Hepatocyte (in vitro differentiated cells): Measurements from ENCODE around the gene CCL18. TPM values are rescaled to one million over a fixed set of nuclear protein-coding genes. Genes with fewer than 3 reads are reported as not detected.
"Not testable (repeated sequence)": the region's sequence is repeated elsewhere in the genome, so short reads cannot be mapped to it uniquely, and the experiment has no call there.

ENCODE experiments used
- DNase-seq: peaks from one replicate; pipeline ENCODE4 v3.0.0-alpha.2; 2016; ENCODE audit warnings: low spot score
- H2AFZ ChIP-seq: fragments of 200-600 bp; sonication (generic); 2 replicates; pipeline ENCODE4 v1.6.0; 2016; ENCODE audit warnings: antibody characterized with exemption, mild to moderate bottlenecking
- H3K27ac ChIP-seq: fragments of 200-600 bp; sonication (generic); 2 replicates; pipeline ENCODE4 v1.5.1; 2016; ENCODE audit warnings: mild to moderate bottlenecking
- H3K27me3 ChIP-seq: fragments of 200-600 bp; sonication (generic); 2 replicates; pipeline ENCODE4 v1.6.1; 2016
- H3K36me3 ChIP-seq: fragments of 200-600 bp; sonication (generic); replicated peaks from 2 replicates; pipeline ENCODE4 v1.5.1; 2016; ENCODE audit warnings: low read depth; ENCODE audit not compliant: insufficient read depth
- H3K4me1 ChIP-seq: fragments of 200-600 bp; sonication (generic); 2 replicates; pipeline ENCODE4 v1.5.1; 2016; ENCODE audit warnings: mild to moderate bottlenecking, moderate library complexity; ENCODE audit not compliant: insufficient read depth
- H3K4me2 ChIP-seq: fragments of 200-600 bp; sonication (generic); 2 replicates; pipeline ENCODE4 v1.6.0; 2016
- H3K4me3 ChIP-seq: fragments of 200-600 bp; sonication (generic); 2 replicates; pipeline ENCODE4 v1.5.1; 2016; ENCODE audit warnings: mild to moderate bottlenecking
- H3K79me2 ChIP-seq: fragments of 200-600 bp; sonication (generic); 2 replicates; pipeline ENCODE4 v1.6.0; 2017; ENCODE audit warnings: mild to moderate bottlenecking
- H3K9me2 ChIP-seq: fragments of 200-600 bp; sonication (generic); replicated peaks from 2 replicates; pipeline ENCODE4 v1.6.0; 2017; ENCODE audit warnings: mild to moderate bottlenecking; ENCODE audit not compliant: insufficient read depth
- H3K9me3 ChIP-seq: fragments of 200-600 bp; sonication (generic); 2 replicates; pipeline ENCODE4 v1.5.1; 2016; ENCODE audit warnings: low read depth, mild to moderate bottlenecking
- H4K20me1 ChIP-seq: fragments of 200-600 bp; sonication (generic); 2 replicates; pipeline ENCODE4 v1.6.0; 2016; ENCODE audit warnings: mild to moderate bottlenecking; ENCODE audit not compliant: insufficient read depth, poor library complexity, severe bottlenecking
- EZH2 ChIP-seq: fragments of 200-600 bp; sonication (generic); IDR thresholded peaks from 2 replicates; pipeline ENCODE4 v1.6.1; 2016; ENCODE audit warnings: antibody characterized with exemption, mild to moderate bottlenecking, borderline replicate concordance
- EZH2phosphoT487 ChIP-seq: fragments of 200-600 bp; sonication (generic); IDR thresholded peaks from one replicate; pipeline ENCODE4 v1.6.1; 2018; ENCODE audit warnings: antibody characterized with exemption, mild to moderate bottlenecking, low read depth, moderate library complexity; ENCODE audit not compliant: unreplicated experiment, severe bottlenecking
- WGBS: methylation state at CpG from one replicate; pipeline ENCODE4 v1.1.6; 2016; ENCODE audit warnings: low lambda C conversion rate; ENCODE audit errors: missing lambda C conversion rate; 5-methylcytosine and 5-hydroxymethylcytosine counted together
- polyA plus RNA-seq: library from polyadenylated mRNA; unstranded; fragments of >200 nt; fragmentation: Nextera tagmentation; extraction: Ambion mirVana; gene quantifications from 2 replicates; pipeline ENCODE4 v1.2.1, GENCODE V29; 2016
- total RNA-seq: library from RNA; depleted of rRNA; stranded (reverse); fragments of >200 nt; gene quantifications from 2 replicates; pipeline ENCODE4 v1.2.3, GENCODE V29; 2014
- TF ChIP-seq, protein P1 (sequence below): fragments of 200-600 bp; sonication (generic); IDR thresholded peaks from 2 replicates; pipeline ENCODE4 v1.5.1; 2016; ENCODE audit warnings: antibody characterized with exemption, mild to moderate bottlenecking; ENCODE audit not compliant: poor library complexity

The CCL18 gene
- total and polyA plus RNA-seq, 2 experiments from 2014 or later, result 3.6 to 10.2 TPM

DNA sequence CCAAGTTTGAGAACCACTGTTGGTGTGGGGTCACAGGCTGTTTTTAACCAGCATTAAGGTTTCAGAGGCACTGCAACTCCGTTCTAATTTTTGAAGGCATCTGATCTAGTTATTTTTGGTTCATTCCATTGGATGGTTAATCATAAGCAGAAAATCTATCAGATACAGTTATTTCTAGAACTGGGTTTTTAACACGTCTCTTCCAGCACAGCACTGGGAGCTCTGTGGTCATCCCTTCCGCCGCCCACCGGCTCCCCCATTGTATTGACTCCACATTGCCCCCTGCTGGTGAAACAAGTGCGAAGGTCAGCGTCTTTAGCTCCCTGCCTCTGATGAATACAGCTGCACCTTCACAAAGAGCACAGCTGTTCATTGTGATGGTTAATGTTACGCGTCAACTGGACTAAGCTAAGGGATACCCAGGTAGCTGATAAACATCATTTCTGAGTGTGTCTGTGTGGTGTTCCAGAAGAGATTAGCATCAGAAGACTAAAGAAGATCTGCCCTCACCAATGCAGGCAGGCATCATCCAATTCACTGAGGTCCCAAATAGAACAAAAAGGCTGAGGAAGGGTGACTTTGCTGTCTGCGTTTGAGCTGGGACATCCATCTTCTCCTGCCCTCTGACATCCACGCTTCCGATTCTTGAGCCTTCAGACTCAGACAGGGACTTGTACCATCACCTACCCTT, 8.5 kb downstream of the CCL18 start:
- H3K36me3 ChIP-seq, result no peaks in the 10 kb centered on the region
- no peaks in the 10 kb centered on the region for H4K20me1 ChIP-seq
- TF ChIP-seq EZH2, result no peak
- TF ChIP-seq, protein P1, sequence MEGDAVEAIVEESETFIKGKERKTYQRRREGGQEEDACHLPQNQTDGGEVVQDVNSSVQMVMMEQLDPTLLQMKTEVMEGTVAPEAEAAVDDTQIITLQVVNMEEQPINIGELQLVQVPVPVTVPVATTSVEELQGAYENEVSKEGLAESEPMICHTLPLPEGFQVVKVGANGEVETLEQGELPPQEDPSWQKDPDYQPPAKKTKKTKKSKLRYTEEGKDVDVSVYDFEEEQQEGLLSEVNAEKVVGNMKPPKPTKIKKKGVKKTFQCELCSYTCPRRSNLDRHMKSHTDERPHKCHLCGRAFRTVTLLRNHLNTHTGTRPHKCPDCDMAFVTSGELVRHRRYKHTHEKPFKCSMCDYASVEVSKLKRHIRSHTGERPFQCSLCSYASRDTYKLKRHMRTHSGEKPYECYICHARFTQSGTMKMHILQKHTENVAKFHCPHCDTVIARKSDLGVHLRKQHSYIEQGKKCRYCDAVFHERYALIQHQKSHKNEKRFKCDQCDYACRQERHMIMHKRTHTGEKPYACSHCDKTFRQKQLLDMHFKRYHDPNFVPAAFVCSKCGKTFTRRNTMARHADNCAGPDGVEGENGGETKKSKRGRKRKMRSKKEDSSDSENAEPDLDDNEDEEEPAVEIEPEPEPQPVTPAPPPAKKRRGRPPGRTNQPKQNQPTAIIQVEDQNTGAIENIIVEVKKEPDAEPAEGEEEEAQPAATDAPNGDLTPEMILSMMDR, result peak; percentile 66
- no peak overlapping the region for H3K4me2 ChIP-seq
- H2AFZ ChIP-seq, result no peak overlapping the region
- no peak overlapping the region for H3K4me3 ChIP-seq
- H3K27ac ChIP-seq, result no peak overlapping the region
- H3K79me2 ChIP-seq, result no peaks in the 10 kb centered on the region
- no peaks in the 10 kb centered on the region for H3K4me1 ChIP-seq
- peak; percentile 80 for DNase-seq
- 39% methylated on average over 12 of the region's 12 CpGs for WGBS
- no peaks in the 10 kb centered on the region for H3K9me3 ChIP-seq
- H3K27me3 ChIP-seq, result no peaks in the 10 kb centered on the region
- no peaks in the 10 kb centered on the region for H3K9me2 ChIP-seq

DNA sequence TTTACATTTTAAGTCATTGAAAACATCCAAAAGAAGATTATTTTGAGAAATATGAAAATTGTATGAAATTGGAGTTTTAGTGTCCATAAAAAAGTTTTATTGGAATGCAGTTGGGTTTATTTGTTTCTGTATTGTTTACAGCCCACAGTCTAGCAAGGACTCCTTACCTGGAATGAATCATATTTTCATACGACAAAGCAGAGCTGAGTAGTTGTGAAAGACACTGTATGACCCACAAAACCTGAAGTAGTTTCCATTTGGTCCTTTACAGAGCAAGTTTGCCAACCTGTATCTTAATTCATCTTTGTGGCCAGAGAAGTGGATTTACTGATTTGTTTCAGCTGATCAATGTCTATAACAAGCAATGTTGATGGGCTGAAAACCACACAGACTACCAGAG, 10.3 kb downstream of the CCL18 start:
- Histone ChIP-seq H3K4me3 (no peak overlapping the region), H3K9me2 (no peaks in the 10 kb centered on the region), H2AFZ (no peak overlapping the region)

DNA sequence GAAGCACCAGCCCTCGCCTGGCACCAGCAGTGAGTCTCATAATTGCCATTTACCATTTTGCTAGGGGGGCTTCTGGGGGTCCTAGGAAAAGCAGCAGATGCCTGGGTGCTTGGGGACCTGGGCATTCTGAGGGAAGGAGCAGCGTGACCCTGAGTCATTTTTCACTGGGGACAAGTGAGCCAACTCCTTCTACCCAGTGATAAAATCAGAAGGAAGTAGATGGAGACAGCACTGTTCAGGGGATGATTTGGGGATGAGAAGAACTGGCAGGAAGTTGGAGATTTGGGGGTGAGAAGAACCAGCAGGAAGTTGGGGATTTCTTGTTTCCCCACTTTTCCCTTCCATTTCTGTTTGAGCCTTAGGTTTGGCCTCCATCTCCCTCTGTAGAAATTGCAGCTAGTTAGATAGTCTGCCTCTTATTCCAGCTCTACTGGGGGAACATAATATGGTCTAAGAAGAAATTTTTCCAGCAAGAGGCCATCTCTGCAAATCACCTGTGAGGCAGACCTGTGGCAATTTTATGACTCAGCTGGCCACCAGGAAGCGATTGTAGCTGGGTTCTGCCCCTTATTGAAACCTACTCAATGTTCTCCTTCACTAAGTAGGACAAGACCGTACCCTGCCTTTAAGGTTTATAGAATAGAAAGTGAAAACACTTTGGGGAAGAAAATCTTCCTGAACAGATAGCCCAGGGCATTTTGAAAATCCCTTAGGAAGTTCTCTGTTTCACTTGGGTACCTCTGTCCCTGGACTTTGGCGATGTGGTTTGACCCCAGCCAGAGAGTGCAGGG, 17.8 kb downstream of the CCL18 start:
- not testable (repeated sequence) for H3K9me2 ChIP-seq, H3K27ac ChIP-seq, DNase-seq, H2AFZ ChIP-seq, H3K79me2 ChIP-seq, H3K4me2 ChIP-seq, H3K9me3 ChIP-seq, H3K27me3 ChIP-seq, H3K4me1 ChIP-seq, H4K20me1 ChIP-seq, H3K36me3 ChIP-seq, H3K4me3 ChIP-seq
- WGBS, result 89% methylated on average over 5 of the region's 5 CpGs

More for the DNA sequence above, 10.3 kb downstream of the CCL18 start:
- Histone ChIP-seq H3K27ac (no peak overlapping the region), H3K27me3 (no peaks in the 10 kb centered on the region), H3K4me2 (no peak overlapping the region), H3K79me2 (no peaks in the 10 kb centered on the region), H4K20me1 (no peaks in the 10 kb centered on the region), H3K9me3 (no peaks in the 10 kb centered on the region), H3K4me1 (no peaks in the 10 kb centered on the region), H3K36me3 (no peaks in the 10 kb centered on the region)
- DNase-seq, result no peak
- TF ChIP-seq EZH2phosphoT487 (no peak), EZH2 (no peak)
- TF ChIP-seq, protein P1, result no peak
- 85% methylated on average over 1 of the region's 1 CpG for WGBS

DNA sequence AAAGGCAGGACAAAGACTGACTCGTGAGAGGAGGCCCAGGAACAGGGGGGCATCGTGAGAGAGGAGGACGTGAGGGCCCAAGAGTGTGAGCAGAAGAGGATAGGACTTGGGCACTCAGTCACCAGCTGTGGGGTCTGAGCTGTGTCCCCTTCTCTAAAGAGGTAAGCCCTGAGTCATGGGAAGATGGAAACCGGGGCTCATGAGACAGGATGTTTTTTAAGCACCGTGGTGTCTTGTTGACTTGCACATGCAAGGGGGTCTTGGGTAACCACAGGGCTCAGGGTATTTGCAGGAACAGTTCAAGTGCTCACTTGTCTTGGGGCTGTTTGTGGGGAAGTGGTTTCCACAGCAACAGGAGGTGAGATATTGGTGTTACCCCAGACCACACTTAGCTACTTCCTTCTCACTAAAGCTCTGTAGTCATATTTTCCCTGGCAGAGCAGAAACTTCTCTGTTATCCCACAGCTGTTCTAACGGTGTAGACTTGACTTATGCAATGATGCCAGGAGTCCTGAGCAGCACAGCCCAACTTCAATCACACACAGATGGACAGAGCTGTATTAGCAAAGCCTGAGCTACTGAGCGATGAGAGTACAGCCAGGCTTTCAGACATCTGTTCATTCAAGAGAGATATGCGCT, 18.5 kb downstream of the CCL18 start:
- not testable (repeated sequence) for DNase-seq, H2AFZ ChIP-seq, H3K4me1 ChIP-seq

DNA sequence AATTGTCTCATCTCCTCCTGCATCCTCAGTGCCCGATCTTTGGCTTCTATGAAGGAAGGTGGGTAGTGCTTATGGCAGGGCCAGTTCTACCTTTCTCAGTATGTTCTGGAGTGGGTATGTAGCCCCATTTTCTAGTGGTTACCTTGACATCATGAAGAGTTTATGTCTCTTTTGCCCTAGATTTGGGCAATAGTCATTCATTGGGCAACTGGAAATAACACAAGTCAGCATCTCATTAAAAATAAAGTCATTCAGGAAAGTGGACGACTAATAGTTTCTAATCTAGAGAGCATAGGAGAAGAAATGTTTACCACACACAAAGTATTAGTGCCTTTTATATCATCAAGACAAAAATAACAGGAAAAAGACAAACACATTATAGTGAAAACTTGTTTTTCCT, 19.6 kb downstream of the CCL18 start:
- H3K4me3 ChIP-seq, H3K4me2 ChIP-seq, H2AFZ ChIP-seq, H3K36me3 ChIP-seq, H3K4me1 ChIP-seq, H3K27me3 ChIP-seq, H3K9me2 ChIP-seq, DNase-seq, H3K79me2 ChIP-seq, H4K20me1 ChIP-seq, H3K9me3 ChIP-seq, H3K27ac ChIP-seq: not testable (repeated sequence)
- 91% methylated on average over 2 of the region's 2 CpGs for WGBS

More for the DNA sequence above, 18.5 kb downstream of the CCL18 start:
- H3K27me3 ChIP-seq, H3K79me2 ChIP-seq, H3K36me3 ChIP-seq, H3K4me2 ChIP-seq, H3K9me2 ChIP-seq, H4K20me1 ChIP-seq, H3K4me3 ChIP-seq, H3K27ac ChIP-seq, H3K9me3 ChIP-seq: not testable (repeated sequence)
- WGBS, result 82% methylated on average over 8 of the region's 8 CpGs
